Skeletal muscle tissue (tissue), 4 donors: Measurements from ENCODE around the gene FRMD3. TPM values are rescaled to one million over a fixed set of nuclear protein-coding genes. Genes with fewer than 3 reads are reported as not detected.
"Not testable (repeated sequence)": the region's sequence is repeated elsewhere in the genome, so short reads cannot be mapped to it uniquely, and the experiment has no call there.

Experiments
- H3K27ac ChIP-seq: one replicate; pipeline ENCODE4 v1.7.0; 2013; ENCODE audit warnings: mild to moderate bottlenecking, low read depth, low read length, inconsistent platforms
- H3K27me3 ChIP-seq, 3 donors: one replicate each; pipeline ENCODE4 v1.7.0; 2013; ENCODE audit warnings: low read length in 3 of 3; ENCODE audit not compliant: control insufficient read depth in 3 of 3, insufficient read depth in 3 of 3
- H3K36me3 ChIP-seq, 3 donors: one replicate each; pipeline ENCODE4 v1.7.0; 2013; ENCODE audit warnings: low read length in 3 of 3; ENCODE audit not compliant: control insufficient read depth in 3 of 3, insufficient read depth in 3 of 3
- H3K4me1 ChIP-seq, 3 donors: one replicate each; pipeline ENCODE4 v1.7.0; 2013; ENCODE audit warnings: low read length in 3 of 3, mild to moderate bottlenecking in 3 of 3; ENCODE audit not compliant: control insufficient read depth in 3 of 3, insufficient read depth in 3 of 3
- H3K4me3 ChIP-seq, 3 donors: one replicate each; pipeline ENCODE4 v1.7.0; 2013; ENCODE audit warnings: low read length in 3 of 3
- H3K9ac ChIP-seq, 3 donors: one replicate each; pipeline ENCODE4 v1.7.0; 2013; ENCODE audit warnings: low read length in 3 of 3, mild to moderate bottlenecking in 3 of 3, moderate library complexity in 2 of 3, low read depth in 1 of 3
- H3K9me3 ChIP-seq, 3 donors: one replicate each; pipeline ENCODE4 v1.7.0; 2013; ENCODE audit warnings: low read length in 3 of 3; ENCODE audit not compliant: control insufficient read depth in 3 of 3
- total RNA-seq: library from RNA; depleted of rRNA; stranded (reverse); fragments of >200 nt; gene quantifications from one replicate; pipeline ENCODE4 v1.2.3, GENCODE V29; 2014
- donor health status: Osteomylitis.

Gene FRMD3
- total RNA-seq, 1 donor from 2014 or later: 27.7 TPM

DNA sequence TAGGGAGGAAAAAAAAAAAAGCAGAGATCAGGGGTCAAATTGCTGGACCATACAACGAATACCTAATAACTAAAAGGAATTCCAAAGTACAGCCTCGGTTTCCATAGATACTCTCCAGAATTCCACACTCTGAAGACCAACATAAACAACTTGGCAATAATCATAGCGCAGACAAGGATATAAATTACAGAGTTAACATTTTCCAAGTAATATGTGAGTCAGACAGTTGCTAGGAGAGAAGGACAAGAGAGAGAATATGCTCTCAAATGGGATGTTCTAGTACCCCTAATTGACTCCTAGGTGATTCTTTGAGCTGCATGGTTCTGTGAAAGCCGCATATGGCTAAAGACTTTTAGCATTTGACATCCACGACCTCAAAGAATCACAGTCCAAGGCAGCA, 165.2 kb downstream of the FRMD3 start:
- H3K9ac ChIP-seq: no peak overlapping the region

DNA sequence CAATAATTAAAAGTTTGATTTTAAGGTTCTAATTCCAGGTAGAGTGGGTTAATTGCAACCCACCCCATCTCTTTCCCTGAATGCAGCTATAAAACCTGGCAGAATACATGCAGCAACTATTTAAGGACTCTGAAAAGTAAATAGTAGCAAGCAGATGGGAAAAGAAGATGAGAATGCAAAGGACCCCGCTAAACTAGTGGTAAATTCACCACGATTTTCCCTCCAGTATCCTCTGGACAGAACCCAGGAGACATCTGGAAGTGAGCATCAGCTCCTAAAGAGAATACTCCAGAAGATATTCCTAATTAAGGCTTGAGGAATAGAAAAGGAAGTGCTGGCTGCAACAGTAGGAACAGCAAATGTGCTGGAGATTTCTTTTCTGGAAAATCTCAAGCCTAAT, 170.9 kb downstream of the FRMD3 start:
- Histone ChIP-seq H3K4me3 (no peak overlapping the region), H3K9me3 (no peaks in the 10 kb centered on the region), H3K27ac (no peak overlapping the region), H3K27me3 (no peaks in the 10 kb centered on the region), H3K36me3 (no peaks in the 10 kb centered on the region), H3K9ac (no peak overlapping the region), H3K4me1 (no peaks in the 10 kb centered on the region)

More for the DNA sequence above, 165.2 kb downstream of the FRMD3 start:
- H3K4me3 ChIP-seq: no peak overlapping the region
- no peaks in the 10 kb centered on the region for H3K27me3 ChIP-seq
- H3K27ac ChIP-seq: no peak overlapping the region
- H3K36me3 ChIP-seq: no peaks in the 10 kb centered on the region
- H3K9me3 ChIP-seq: no peaks in the 10 kb centered on the region
- no peaks in the 10 kb centered on the region for H3K4me1 ChIP-seq

DNA sequence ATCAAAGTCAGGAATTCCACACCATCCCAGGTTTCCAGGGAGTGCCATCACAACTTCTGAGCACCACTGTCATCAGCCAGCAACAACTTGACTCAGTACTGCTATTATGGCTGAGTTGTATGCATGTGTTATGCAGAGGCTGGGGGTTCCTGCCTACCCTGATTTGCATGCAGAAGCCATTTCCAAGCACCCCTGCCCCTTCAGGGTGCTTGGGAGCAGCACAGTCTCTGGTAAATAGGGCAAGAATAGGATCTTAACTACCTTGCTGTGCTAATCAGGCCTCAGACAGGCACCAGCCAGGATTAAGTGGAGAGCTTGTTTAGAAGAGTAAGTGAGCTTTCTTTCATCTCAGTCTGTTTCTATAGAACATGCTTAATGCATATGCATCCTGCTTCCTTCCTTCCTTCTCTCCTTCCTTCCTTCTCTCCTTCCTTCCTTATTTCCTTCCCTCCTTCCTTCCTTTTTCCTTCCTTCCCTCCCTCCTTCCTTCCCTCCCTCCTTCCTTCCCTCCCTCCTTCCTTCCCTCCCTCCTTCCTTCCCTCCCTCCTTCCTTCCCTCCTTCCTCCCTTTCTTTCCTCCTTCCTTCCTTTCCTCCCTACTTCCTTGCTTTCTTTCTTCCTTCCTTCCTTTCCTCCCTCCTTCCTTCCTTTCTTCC, 175.7 kb downstream of the FRMD3 start:
- no peak overlapping the region for H3K4me3 ChIP-seq
- no peak overlapping the region for H3K9ac ChIP-seq
- no peaks in the 10 kb centered on the region for H3K36me3 ChIP-seq
- no peaks in the 10 kb centered on the region for H3K27me3 ChIP-seq
- H3K9me3 ChIP-seq: no peaks in the 10 kb centered on the region
- no peak overlapping the region for H3K27ac ChIP-seq
- no peaks in the 10 kb centered on the region for H3K4me1 ChIP-seq

DNA sequence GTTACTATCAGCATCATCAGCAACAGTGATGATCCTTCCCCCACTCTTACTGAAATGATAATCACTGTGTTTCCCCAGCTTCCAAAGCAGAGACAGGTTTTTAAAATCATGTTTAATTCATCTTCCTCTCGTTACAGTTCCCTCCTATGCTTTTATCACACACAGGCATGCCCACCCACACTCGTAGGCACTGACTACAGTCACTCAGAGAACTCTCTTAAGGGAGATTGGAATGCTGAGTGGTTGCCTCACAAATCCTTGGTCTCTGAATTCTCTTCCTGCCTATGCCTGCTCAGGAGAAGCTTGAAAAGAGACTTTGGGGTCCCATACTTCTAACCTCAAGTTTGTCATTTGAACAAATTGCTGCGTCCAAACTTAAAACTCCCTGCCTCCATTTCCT, 179.2 kb downstream of the FRMD3 start:
- Histone ChIP-seq H3K27ac (no peak overlapping the region), H3K36me3 (no peaks in the 10 kb centered on the region), H3K4me3 (no peak overlapping the region), H3K9me3 (no peaks in the 10 kb centered on the region), H3K9ac (no peak overlapping the region), H3K4me1 (no peaks in the 10 kb centered on the region), H3K27me3 (no peaks in the 10 kb centered on the region)

DNA sequence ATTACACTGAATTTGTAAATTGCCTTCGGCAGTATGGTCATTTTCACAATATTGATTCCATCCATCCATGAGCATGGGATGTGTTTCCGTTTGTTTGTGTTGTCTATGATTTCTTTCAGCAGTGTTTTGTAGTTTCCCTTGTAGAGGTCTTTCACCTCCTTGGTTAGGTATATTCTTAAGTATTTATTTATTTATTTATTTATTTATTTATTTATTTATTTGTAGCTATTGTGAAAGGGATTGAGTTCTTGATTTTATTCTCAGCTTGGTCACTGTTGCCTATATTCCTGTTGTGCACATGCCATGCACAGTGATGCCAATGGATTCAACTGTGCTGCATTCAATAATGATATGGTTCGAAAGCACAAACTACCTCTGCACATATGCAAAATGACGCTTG, 179.7 kb downstream of the FRMD3 start:
- H3K36me3 ChIP-seq, H3K4me1 ChIP-seq, H3K27me3 ChIP-seq, H3K9me3 ChIP-seq, H3K4me3 ChIP-seq, H3K9ac ChIP-seq, H3K27ac ChIP-seq: not testable (repeated sequence)

DNA sequence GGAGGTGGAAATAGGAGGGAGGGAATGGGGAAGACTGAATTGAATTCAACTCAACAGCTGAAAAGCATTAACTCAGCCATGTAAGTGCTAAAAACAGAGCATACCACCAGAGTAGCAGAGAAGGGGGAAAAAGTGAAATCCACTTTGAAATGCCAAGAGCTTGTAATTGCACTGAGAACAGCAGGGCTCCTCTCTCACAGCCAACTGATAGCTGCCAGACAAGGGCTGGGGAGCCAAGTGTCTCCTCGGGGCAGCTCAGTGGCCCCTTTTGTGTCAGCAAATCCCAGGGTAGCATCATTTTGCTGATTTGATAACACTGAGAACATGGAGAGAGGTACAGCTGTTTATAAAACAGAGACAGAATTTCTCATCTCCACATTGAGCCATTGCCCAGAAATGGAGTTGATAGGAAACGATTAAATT, 182.5 kb downstream of the FRMD3 start:
- Histone ChIP-seq H3K4me3 (no peak overlapping the region), H3K4me1 (no peaks in the 10 kb centered on the region), H3K27me3 (no peaks in the 10 kb centered on the region), H3K9ac (no peak overlapping the region), H3K36me3 (no peaks in the 10 kb centered on the region), H3K9me3 (no peaks in the 10 kb centered on the region), H3K27ac (no peak overlapping the region)

DNA sequence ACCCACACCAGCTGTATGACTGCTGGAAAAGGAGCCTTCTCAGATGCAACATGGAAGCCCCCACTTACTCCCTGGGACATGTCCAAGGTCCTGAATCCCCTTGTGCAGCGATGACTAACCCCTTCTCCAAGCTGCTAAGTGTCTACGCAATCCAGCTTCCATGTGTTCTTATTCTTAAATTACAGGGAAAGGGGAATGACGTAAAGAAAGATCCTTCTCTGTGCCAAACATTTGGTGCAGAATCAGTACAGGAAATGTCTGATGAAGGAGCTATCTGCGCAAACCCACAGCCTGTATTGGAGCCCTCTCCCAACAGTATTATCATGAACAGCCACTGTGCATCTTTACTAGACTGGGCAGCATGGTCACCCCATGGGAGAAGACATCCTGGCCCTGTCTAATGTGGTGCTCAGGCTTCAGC, 183.2 kb downstream of the FRMD3 start:
- H3K27ac ChIP-seq: no peak overlapping the region

DNA sequence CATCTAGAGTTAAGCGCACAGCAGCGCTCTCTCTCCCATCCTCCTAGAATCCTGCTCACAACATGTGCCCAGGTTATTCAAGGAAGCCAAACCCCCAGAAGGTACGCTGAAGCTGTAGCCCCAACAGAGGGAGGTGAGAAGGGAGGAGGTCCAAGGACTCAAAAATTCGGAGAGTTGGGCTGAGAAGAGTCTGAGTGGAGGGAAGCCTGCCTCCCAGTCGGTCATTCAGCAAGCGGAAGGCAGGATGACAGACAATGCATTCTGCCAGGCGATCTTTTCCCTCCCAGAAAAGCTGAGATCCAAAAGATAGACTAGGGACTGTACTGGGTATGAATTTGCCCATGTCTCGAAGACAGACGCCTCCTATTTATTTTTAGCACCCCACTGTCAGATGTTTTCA, 189.2 kb downstream of the FRMD3 start:
- Histone ChIP-seq H3K9me3 (no peaks in the 10 kb centered on the region), H3K27me3 (no peaks in the 10 kb centered on the region), H3K4me1 (no peaks in the 10 kb centered on the region), H3K36me3 (no peaks in the 10 kb centered on the region), H3K4me3 (no peak overlapping the region), H3K27ac (no peak overlapping the region), H3K9ac (no peak overlapping the region)

More for the DNA sequence above, 183.2 kb downstream of the FRMD3 start:
- H3K9me3 ChIP-seq: no peaks in the 10 kb centered on the region
- no peaks in the 10 kb centered on the region for H3K27me3 ChIP-seq
- H3K4me3 ChIP-seq: no peak overlapping the region
- no peak overlapping the region for H3K9ac ChIP-seq
- H3K4me1 ChIP-seq: no peaks in the 10 kb centered on the region
- H3K36me3 ChIP-seq: no peaks in the 10 kb centered on the region

DNA sequence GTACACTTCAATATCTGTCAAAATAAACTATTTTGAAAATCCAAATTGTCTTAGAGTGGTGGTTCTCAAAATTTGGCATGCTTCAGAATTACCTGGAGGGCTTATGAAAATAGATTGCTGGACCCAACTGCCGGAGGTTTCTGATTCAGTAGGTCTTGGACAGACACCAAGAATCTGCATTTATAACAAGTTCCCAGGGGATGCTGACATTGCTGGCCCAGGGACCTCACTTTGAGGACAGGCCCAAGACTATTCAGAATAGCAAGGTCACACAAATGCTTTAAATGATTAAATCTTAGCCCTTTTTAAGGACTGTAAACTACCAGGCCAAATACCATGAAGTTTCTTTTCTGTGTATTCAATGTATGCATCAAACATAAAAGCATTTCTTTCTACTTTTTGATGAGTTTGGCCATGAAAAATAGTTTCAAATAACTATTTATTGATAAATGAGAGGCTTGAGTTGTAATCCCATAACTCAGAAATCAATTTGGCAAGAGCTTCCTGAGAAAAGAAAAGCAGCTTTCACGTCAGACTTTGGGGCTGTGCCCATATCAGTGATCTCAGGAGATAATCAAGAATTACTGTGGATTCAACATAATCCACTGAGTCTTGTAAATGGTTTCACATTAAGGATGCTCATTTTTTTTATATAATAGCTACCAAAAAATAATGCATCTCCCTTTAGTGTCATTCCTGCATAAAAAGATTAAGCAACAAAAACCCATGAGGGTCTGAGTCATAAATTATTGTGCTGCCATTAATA, 191.4 kb downstream of the FRMD3 start:
- Histone ChIP-seq H3K4me1 (no peaks in the 10 kb centered on the region), H3K27ac (no peak overlapping the region), H3K4me3 (no peak overlapping the region), H3K27me3 (no peaks in the 10 kb centered on the region), H3K9me3 (no peaks in the 10 kb centered on the region), H3K36me3 (peaks cover 0 to 7% (median 0%) of the 10 kb centered on the region in 3 donors), H3K9ac (peak overlapping the region in 1 of 3 donors; percentile 8)

DNA sequence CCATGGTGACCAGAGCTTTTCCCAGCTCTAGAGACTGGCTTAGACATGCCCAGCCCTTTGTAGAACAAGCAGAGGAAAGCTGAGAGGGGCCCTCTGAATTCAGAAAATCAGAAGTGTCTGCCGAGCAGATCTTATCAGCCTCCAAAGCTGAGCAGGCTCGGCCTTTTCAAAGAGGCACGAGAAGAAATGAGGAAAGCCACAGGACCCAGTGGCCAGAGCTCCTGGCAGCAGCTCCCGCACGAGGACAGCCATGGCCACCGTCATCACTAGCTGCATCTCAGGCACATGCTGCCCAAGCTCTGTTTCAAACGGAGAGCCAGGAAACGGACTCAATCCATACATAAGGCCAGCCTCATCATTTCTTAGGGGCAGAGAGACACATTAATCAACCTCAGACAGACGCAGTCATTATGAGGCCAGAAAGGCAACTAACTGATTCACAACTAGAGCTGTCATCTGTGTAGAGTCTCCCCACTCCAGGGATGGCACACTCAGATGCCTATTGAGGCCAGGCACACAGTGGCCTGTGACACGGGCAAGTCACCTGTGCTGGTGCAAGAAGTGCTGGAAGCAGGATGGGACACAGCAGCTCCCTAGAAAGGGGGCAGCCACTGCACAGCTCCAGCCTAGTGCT, 194.7 kb downstream of the FRMD3 start:
- no peak overlapping the region for H3K9ac ChIP-seq
- no peak overlapping the region for H3K4me3 ChIP-seq
- peaks cover 0 to 7% (median 0%) of the 10 kb centered on the region in 3 donors for H3K36me3 ChIP-seq
- H3K27me3 ChIP-seq: no peaks in the 10 kb centered on the region
- no peak overlapping the region for H3K27ac ChIP-seq
- no peaks in the 10 kb centered on the region for H3K9me3 ChIP-seq
- H3K4me1 ChIP-seq: no peaks in the 10 kb centered on the region
